Effector memory CD8-positive, alpha-beta T cell (primary cell): ENCODE data around the gene WWOX.

Source experiments
- ATAC-seq: fragments of 150-1000 bp; cut with Tn5 transposase; replicated peaks from 2 replicates; pipeline ENCODE4 v1.10.0; 2021; ENCODE audit warnings: mild to moderate bottlenecking, moderate library complexity
- DNase-seq, 3 experiments: peaks; one replicate each; pipeline ENCODE4 v3.0.0; 2021
- H3K27ac Mint-ChIP-seq, 2 donors: one replicate each; pipeline ENCODE4 v1.8.0; 2022; ENCODE audit warnings: mild to moderate bottlenecking in 2 of 2, mixed read lengths in 2 of 2, moderate library complexity in 2 of 2
- H3K27me3 Mint-ChIP-seq, 2 donors: one replicate each; pipeline ENCODE4 v1.8.0; 2022; ENCODE audit warnings: mixed read lengths in 2 of 2
- H3K36me3 Mint-ChIP-seq: one replicate; pipeline ENCODE4 v1.8.0; 2022; ENCODE audit warnings: mild to moderate bottlenecking, moderate library complexity, mixed read lengths; ENCODE audit not compliant: insufficient read depth
- H3K4me1 Mint-ChIP-seq, 2 donors: one replicate each; pipeline ENCODE4 v1.8.0; 2022; ENCODE audit warnings: low read depth in 2 of 2, mixed read lengths in 2 of 2
- H3K4me3 Mint-ChIP-seq, 2 donors: one replicate each; pipeline ENCODE4 v1.8.0; 2022; ENCODE audit warnings: mild to moderate bottlenecking in 2 of 2, mixed read lengths in 2 of 2, moderate library complexity in 2 of 2
- H3K9me3 Mint-ChIP-seq, 2 donors: one replicate each; pipeline ENCODE4 v1.8.0; 2022; ENCODE audit warnings: mixed read lengths in 2 of 2

Gene WWOX

GRCh38 chr16:78672779-78673556 is 573.5 kb downstream of the WWOX start:
- DNase-seq (no peak), ATAC-seq (no peak)
- no peaks in the 10 kb centered on the region for H3K4me1 Mint-ChIP-seq
- H3K36me3 Mint-ChIP-seq: no peaks in the 10 kb centered on the region
- no peaks in the 10 kb centered on the region for H3K27me3 Mint-ChIP-seq
- H3K9me3 Mint-ChIP-seq: no peaks in the 10 kb centered on the region
- no peak overlapping the region for H3K27ac Mint-ChIP-seq
- no peak overlapping the region for H3K4me3 Mint-ChIP-seq

GRCh38 chr16:78673884-78674283 is 574.4 kb downstream of the WWOX start:
- Mint-ChIP-seq H3K36me3 (no peaks in the 10 kb centered on the region), H3K4me3 (no peak overlapping the region), H3K27me3 (no peaks in the 10 kb centered on the region), H3K27ac (no peak overlapping the region), H3K4me1 (no peaks in the 10 kb centered on the region), H3K9me3 (no peaks in the 10 kb centered on the region)
- DNase-seq: no peak
- ATAC-seq: no peak

- Mint-ChIP-seq H3K27me3 (no peaks in the 10 kb centered on the region), H3K9me3 (no peaks in the 10 kb centered on the region), H3K4me3 (no peak overlapping the region), H3K27ac (no peak overlapping the region), H3K36me3 (no peaks in the 10 kb centered on the region), H3K4me1 (no peaks in the 10 kb centered on the region)
- ATAC-seq: no peak
- no peak for DNase-seq
Observed at GRCh38 chr16:78675312-78675711, 575.9 kb downstream of the WWOX start.

- ATAC-seq (no peak), DNase-seq (no peak)
- H3K27ac Mint-ChIP-seq: no peak overlapping the region
- no peak overlapping the region for H3K4me3 Mint-ChIP-seq
- no peaks in the 10 kb centered on the region for H3K4me1 Mint-ChIP-seq
- H3K36me3 Mint-ChIP-seq: no peaks in the 10 kb centered on the region
- H3K9me3 Mint-ChIP-seq: no peaks in the 10 kb centered on the region
- no peaks in the 10 kb centered on the region for H3K27me3 Mint-ChIP-seq
Observed at GRCh38 chr16:78675951-78676792, 576.7 kb downstream of the WWOX start.

GRCh38 chr16:78677181-78677731 is 577.8 kb downstream of the WWOX start:
- Mint-ChIP-seq H3K27ac (no peak overlapping the region), H3K36me3 (no peaks in the 10 kb centered on the region), H3K4me1 (no peaks in the 10 kb centered on the region), H3K4me3 (no peak overlapping the region), H3K9me3 (no peaks in the 10 kb centered on the region), H3K27me3 (no peaks in the 10 kb centered on the region)
- no peak for ATAC-seq
- no peak for DNase-seq

- Mint-ChIP-seq H3K9me3 (no peaks in the 10 kb centered on the region), H3K4me3 (no peak overlapping the region), H3K36me3 (no peaks in the 10 kb centered on the region), H3K4me1 (no peaks in the 10 kb centered on the region), H3K27ac (no peak overlapping the region), H3K27me3 (no peaks in the 10 kb centered on the region)
- no peak for ATAC-seq
- DNase-seq: no peak
Observed at GRCh38 chr16:78679546-78679945, 580.1 kb downstream of the WWOX start.

GRCh38 chr16:78681743-78682142 is 582.3 kb downstream of the WWOX start:
- no peak for ATAC-seq
- Mint-ChIP-seq H3K4me3 (no peak overlapping the region), H3K4me1 (no peaks in the 10 kb centered on the region), H3K27me3 (no peaks in the 10 kb centered on the region), H3K27ac (no peak overlapping the region), H3K36me3 (no peaks in the 10 kb centered on the region), H3K9me3 (no peaks in the 10 kb centered on the region)
- no peak for DNase-seq

GRCh38 chr16:78684030-78684611 is 584.7 kb downstream of the WWOX start:
- Mint-ChIP-seq H3K36me3 (no peaks in the 10 kb centered on the region), H3K27ac (no peak overlapping the region), H3K4me3 (no peak overlapping the region), H3K9me3 (no peaks in the 10 kb centered on the region), H3K4me1 (no peaks in the 10 kb centered on the region), H3K27me3 (no peaks in the 10 kb centered on the region)
- DNase-seq (no peak), ATAC-seq (no peak)

GRCh38 chr16:78684655-78685375 is 585.4 kb downstream of the WWOX start:
- no peaks in the 10 kb centered on the region for H3K36me3 Mint-ChIP-seq
- no peaks in the 10 kb centered on the region for H3K27me3 Mint-ChIP-seq
- no peaks in the 10 kb centered on the region for H3K4me1 Mint-ChIP-seq
- no peak overlapping the region for H3K27ac Mint-ChIP-seq
- H3K9me3 Mint-ChIP-seq: no peaks in the 10 kb centered on the region
- DNase-seq (no peak), ATAC-seq (no peak)
- H3K4me3 Mint-ChIP-seq: no peak overlapping the region

- Mint-ChIP-seq H3K27ac (no peak overlapping the region), H3K9me3 (no peaks in the 10 kb centered on the region), H3K36me3 (no peaks in the 10 kb centered on the region), H3K4me1 (no peaks in the 10 kb centered on the region), H3K27me3 (no peaks in the 10 kb centered on the region), H3K4me3 (no peak overlapping the region)
- ATAC-seq (no peak), DNase-seq (no peak)
Observed at GRCh38 chr16:78686601-78687000, 587.1 kb downstream of the WWOX start.

GRCh38 chr16:78689028-78689427 is 589.6 kb downstream of the WWOX start:
- ATAC-seq: no peak
- no peaks in the 10 kb centered on the region for H3K36me3 Mint-ChIP-seq
- no peaks in the 10 kb centered on the region for H3K4me1 Mint-ChIP-seq

GRCh38 chr16:78689536-78689935 is 590.1 kb downstream of the WWOX start:
- Mint-ChIP-seq H3K4me1 (no peaks in the 10 kb centered on the region), H3K4me3 (no peak overlapping the region), H3K27ac (no peak overlapping the region), H3K9me3 (no peaks in the 10 kb centered on the region), H3K36me3 (no peaks in the 10 kb centered on the region), H3K27me3 (no peaks in the 10 kb centered on the region)
- ATAC-seq (no peak), DNase-seq (no peak)

More at GRCh38 chr16:78689028-78689427, 589.6 kb downstream of the WWOX start:
- no peak for DNase-seq
- no peak overlapping the region for H3K4me3 Mint-ChIP-seq
- H3K9me3 Mint-ChIP-seq: no peaks in the 10 kb centered on the region
- no peak overlapping the region for H3K27ac Mint-ChIP-seq
- no peaks in the 10 kb centered on the region for H3K27me3 Mint-ChIP-seq

GRCh38 chr16:78690510-78690909 is 591.1 kb downstream of the WWOX start:
- no peaks in the 10 kb centered on the region for H3K27me3 Mint-ChIP-seq
- no peaks in the 10 kb centered on the region for H3K36me3 Mint-ChIP-seq
- DNase-seq: no peak
- no peak for ATAC-seq
- H3K27ac Mint-ChIP-seq: no peak overlapping the region
- no peaks in the 10 kb centered on the region for H3K4me1 Mint-ChIP-seq
- no peaks in the 10 kb centered on the region for H3K9me3 Mint-ChIP-seq
- no peak overlapping the region for H3K4me3 Mint-ChIP-seq
